CD4-positive, alpha-beta T cell treated with Interleukin-15 for 4 hours (primary cell): Measurements from ENCODE around the gene CPD.
"Not testable (repeated sequence)": the region's sequence is repeated elsewhere in the genome, so short reads cannot be mapped to it uniquely, and the experiment has no call there.

Experiments
- DNase-seq: peaks from one replicate; pipeline ENCODE4 v3.0.0-alpha.2; 2020; ENCODE audit warnings: low spot score

CPD gene

GRCh38 chr17:30429155-30429554 is 50.4 kb downstream of the CPD start:
- DNase-seq = no peak

- no peak for DNase-seq
These were observed 54.8 kb downstream of the CPD start for GRCh38 chr17:30433514-30433913.

GRCh38 chr17:30436729-30437128 is 58.0 kb downstream of the CPD start:
- no peak for DNase-seq

- DNase-seq = no peak
These were observed 65.0 kb downstream of the CPD start for GRCh38 chr17:30443721-30444120.

GRCh38 chr17:30446640-30447039 is 67.9 kb downstream of the CPD start:
- DNase-seq = not testable (repeated sequence)

GRCh38 chr17:30449480-30449879 is 70.8 kb downstream of the CPD start:
- no peak for DNase-seq

- no peak for DNase-seq
These were observed 71.6 kb downstream of the CPD start for GRCh38 chr17:30450125-30451027.

- DNase-seq = no peak
These were observed 75.9 kb downstream of the CPD start for GRCh38 chr17:30454635-30455034.

- DNase-seq = no peak
These were observed 79.6 kb downstream of the CPD start for GRCh38 chr17:30458371-30458770.

GRCh38 chr17:30458797-30459413 is 80.2 kb downstream of the CPD start:
- DNase-seq = not testable (repeated sequence)

GRCh38 chr17:30468465-30468864 is 89.7 kb downstream of the CPD start:
- no peak for DNase-seq

- no peak for DNase-seq
These were observed 93.6 kb downstream of the CPD start for GRCh38 chr17:30472238-30472890.

- no peak for DNase-seq
These were observed 96.5 kb downstream of the CPD start for GRCh38 chr17:30475206-30475605.

- DNase-seq = no peak
These were observed 98.0 kb downstream of the CPD start for GRCh38 chr17:30476726-30477082.

GRCh38 chr17:30477083-30477773 is 98.5 kb downstream of the CPD start, which contains the start of gene GOSR1:
GOSR1 (plus strand) TSS chr17:30477408; CDS start chr17:30477434, 26 bp downstream.
- peak; percentile 90 for DNase-seq

- DNase-seq = peak; percentile 31
These were observed 99.0 kb downstream of the CPD start for GRCh38 chr17:30477774-30478115.

GRCh38 chr17:30482555-30482954 is 103.8 kb downstream of the CPD start:
- no peak for DNase-seq

- no peak for DNase-seq
These were observed 104.4 kb downstream of the CPD start for GRCh38 chr17:30483159-30483558.

GRCh38 chr17:30493780-30494179 is 115.1 kb downstream of the CPD start:
- no peak for DNase-seq

GRCh38 chr17:30495586-30495985 is 116.9 kb downstream of the CPD start:
- DNase-seq = no peak

- DNase-seq = no peak
These were observed 124.8 kb downstream of the CPD start for GRCh38 chr17:30503558-30503957.

- DNase-seq = no peak
These were observed 127.2 kb downstream of the CPD start for GRCh38 chr17:30505868-30506417.
